GM12878 (cell line): ENCODE results near the gene SRPRB. TPM values are rescaled to one million over a fixed set of nuclear protein-coding genes. Genes with fewer than 3 reads are reported as not detected.

Source experiments
- ATAC-seq: fragments of 200-7000 bp; cut with Tn5 transposase; 3 replicates; pipeline ENCODE4 v1.9.1; 2020; ENCODE audit warnings: mild to moderate bottlenecking, moderate library complexity
- BruUV-seq: library from RNA; stranded (reverse); fragments of 400-500 nt; replicated peaks from 2 replicates; lab custom pipeline; 2021; lab: Mats Ljungman, UMichigan
- CTCF ChIA-PET: fragments of 300-600 bp; sonication (Branson Sonifier 250); formaldehyde crosslinking; extraction: SDS; loops from one replicate; lab custom pipeline; 2021; ENCODE audit warnings: inconsistent platforms; lab: Yijun Ruan, JAX
- POLR2A ChIA-PET: fragments of 350-600 bp; formaldehyde crosslinking; extraction: SDS; loops from one replicate; lab custom pipeline; 2021; ENCODE audit warnings: inconsistent platforms; lab: Charles Lee
- RAD21 ChIA-PET: fragments of 300-600 bp; sonication (Branson Sonifier 250); formaldehyde crosslinking; loops from one replicate; lab custom pipeline; 2023; ENCODE audit warnings: antibody characterized with exemption; ENCODE audit not compliant: unreplicated experiment; lab: Charles Lee
- SMC1A ChIA-PET: fragments of 300-600 bp; sonication (Branson Sonifier 250); formaldehyde crosslinking; loops from one replicate; lab custom pipeline; 2023; ENCODE audit not compliant: unreplicated experiment, uncharacterized antibody; lab: Charles Lee
- DNase-seq: peaks from one replicate; pipeline ENCODE4 v3.0.0-alpha.2; 2011; ENCODE audit warnings: low read depth, low spot score
- FAIRE-seq: peaks from 3 replicates; lab custom pipeline; 2011; peaks lifted over from hg19 to GRCh38; lab: Jason Lieb, UNC
- H2AFZ ChIP-seq: 2 replicates; pipeline ENCODE4 v1.6.0; 2011; ENCODE audit warnings: low read depth, low read length, control low read depth; ENCODE audit not compliant: control insufficient read depth
- H3K27ac ChIP-seq: 2 replicates; pipeline ENCODE4 v1.5.1; 2011; ENCODE audit warnings: control low read depth; ENCODE audit not compliant: control insufficient read depth, insufficient read depth
- H3K27me3 ChIP-seq, 2 experiments: replicated peaks in 1 of 2; 2 replicates each; pipeline versions ENCODE4 v1.6.0 to v1.6.1; 2011; ENCODE audit warnings: low read length in 1 of 2; ENCODE audit not compliant: control insufficient read depth in 2 of 2, insufficient read depth in 2 of 2
- H3K36me3 ChIP-seq, 2 experiments: 2 replicates each; pipeline ENCODE4 v1.5.1; 2011; ENCODE audit warnings: low read length in 1 of 2; ENCODE audit not compliant: control insufficient read depth in 2 of 2, insufficient read depth in 2 of 2
- H3K4me1 ChIP-seq: 2 replicates; pipeline ENCODE4 v1.6.1; 2011; ENCODE audit warnings: mild to moderate bottlenecking, low read length, moderate library complexity, mixed read lengths; ENCODE audit not compliant: control insufficient read depth, insufficient read depth
- H3K4me2 ChIP-seq: 2 replicates; pipeline ENCODE4 v1.6.0; 2011; ENCODE audit warnings: control low read depth; ENCODE audit not compliant: control insufficient read depth, insufficient read depth
- H3K4me3 ChIP-seq: fragments of 200-600 bp; sonication (generic); 2 replicates; pipeline ENCODE4 v1.5.1; 2016
- H3K79me2 ChIP-seq: 2 replicates; pipeline ENCODE4 v1.6.0; 2011; ENCODE audit warnings: low read length; ENCODE audit not compliant: control insufficient read depth, insufficient read depth
- H3K9ac ChIP-seq: 2 replicates; pipeline ENCODE4 v1.8.0; 2011; ENCODE audit warnings: low read length, control low read depth, mixed read lengths; ENCODE audit not compliant: control insufficient read depth, insufficient read depth
- H3K9me3 ChIP-seq: replicated peaks from 3 replicates; pipeline ENCODE4 v1.5.1; 2011; ENCODE audit warnings: mild to moderate bottlenecking, low read length; ENCODE audit not compliant: control insufficient read depth, insufficient read depth
- H4K20me1 ChIP-seq: 2 replicates; pipeline ENCODE4 v1.6.0; 2011; ENCODE audit not compliant: control insufficient read depth, insufficient read depth
- CHD2 ChIP-seq: IDR thresholded peaks from 2 replicates; pipeline ENCODE4 v1.6.1; 2011; ENCODE audit warnings: low read depth, low read length, improper control_type of control experiment, borderline replicate concordance
- EP300 ChIP-seq, 2 experiments: fragments of 150-350 bp in 1 of 2; IDR thresholded peaks; 2 replicates each; pipeline ENCODE4 v1.6.1; 2011 to 2012; ENCODE audit warnings: low read depth in 2 of 2, low read length in 2 of 2, borderline replicate concordance in 1 of 2, improper control_type of control experiment in 1 of 2, inconsistent platforms in 1 of 2; ENCODE audit not compliant: control insufficient read depth in 1 of 2
- ESRRA ChIP-seq: IDR thresholded peaks from 2 replicates; pipeline ENCODE4 v1.6.1; 2012; ENCODE audit warnings: mild to moderate bottlenecking, low read length, improper control_type of control experiment
- HCFC1 ChIP-seq: fragments of 150-350 bp; IDR thresholded peaks from 2 replicates; pipeline ENCODE4 v1.6.1; 2014; ENCODE audit warnings: low read length
- IRF3 ChIP-seq: fragments of 450-650 bp; IDR thresholded peaks from 2 replicates; pipeline ENCODE4 v1.6.1; 2014; ENCODE audit warnings: mild to moderate bottlenecking
- JUNB ChIP-seq: IDR thresholded peaks from 2 replicates; pipeline ENCODE4 v1.6.1; 2016; ENCODE audit warnings: antibody characterized with exemption, mild to moderate bottlenecking
- JUND ChIP-seq: IDR thresholded peaks from 2 replicates; pipeline ENCODE4 v1.6.1; 2012; ENCODE audit warnings: low read depth, mild to moderate bottlenecking, low read length, improper control_type of control experiment, moderate library complexity
- NKRF ChIP-seq: fragments of 450-650 bp; conservative IDR thresholded peaks from 2 replicates; pipeline ENCODE4 v1.6.1; 2017; ENCODE audit warnings: mild to moderate bottlenecking, moderate library complexity
- PAX8 ChIP-seq: fragments of 450-650 bp; IDR thresholded peaks from 2 replicates; pipeline ENCODE4 v1.6.1; 2017; ENCODE audit warnings: mild to moderate bottlenecking, moderate library complexity
- PML ChIP-seq: IDR thresholded peaks from 2 replicates; pipeline ENCODE4 v1.6.1; 2012; ENCODE audit warnings: low read length, inconsistent platforms
- SKIL ChIP-seq: fragments of 450-650 bp; IDR thresholded peaks from 2 replicates; pipeline ENCODE4 v1.6.1; 2017; ENCODE audit warnings: mild to moderate bottlenecking, low read depth, inconsistent platforms; ENCODE audit not compliant: poor library complexity, severe bottlenecking
- SPI1 ChIP-seq: IDR thresholded peaks from 2 replicates; pipeline ENCODE4 v1.6.1; 2011; ENCODE audit warnings: low read depth, mild to moderate bottlenecking, low read length, moderate library complexity, borderline replicate concordance; ENCODE audit not compliant: insufficient read depth
- SRF ChIP-seq, 2 experiments: IDR thresholded peaks; 2 replicates each; pipeline ENCODE4 v1.6.1; 2011; ENCODE audit warnings: low read depth in 2 of 2, low read length in 2 of 2, mild to moderate bottlenecking in 1 of 2, moderate library complexity in 1 of 2
- STAT1 ChIP-seq: fragments of 450-650 bp; conservative IDR thresholded peaks from 2 replicates; pipeline ENCODE4 v1.6.1; 2014; ENCODE audit warnings: antibody characterized with exemption, mild to moderate bottlenecking
- TCF7 ChIP-seq: IDR thresholded peaks from 2 replicates; pipeline ENCODE4 v1.6.1; 2014; ENCODE audit warnings: antibody characterized with exemption, borderline replicate concordance
- ZNF24 ChIP-seq: fragments of 450-650 bp; IDR thresholded peaks from 2 replicates; pipeline ENCODE4 v1.6.1; 2017; ENCODE audit warnings: antibody characterized with exemption, mild to moderate bottlenecking
- ZNF622 ChIP-seq: fragments of 450-650 bp; IDR thresholded peaks from 2 replicates; pipeline ENCODE4 v1.6.1; 2017; ENCODE audit warnings: mild to moderate bottlenecking, inconsistent platforms
- WGBS: methylation state at CpG from one replicate; pipeline ENCODE4 v1.1.6; 2016; ENCODE audit warnings: low lambda C conversion rate; ENCODE audit not compliant: insufficient replicate concordance, insufficient coverage; ENCODE audit errors: missing lambda C conversion rate; 5-methylcytosine and 5-hydroxymethylcytosine counted together
- in situ Hi-C: fragments of 300-500 bp; cut with MboI; formaldehyde crosslinking; loops from 9 replicates; pipeline ENCODE4 v1.14.3; 2018; ENCODE audit warnings: mixed read lengths
- intact Hi-C: fragments of 100-400 bp; cut with micrococcal nuclease; formaldehyde crosslinking; loops from one replicate; pipeline ENCODE4 v1.14.2; 2022; ENCODE audit not compliant: unreplicated experiment
- polyA plus RNA-seq, 11 experiments: library from polyadenylated mRNA; depleted of rRNA in 4 of 11; unstranded in 6 of 11; stranded (reverse) in 5 of 11; fragments of >200 nt; fragmentation: Nextera tagmentation in 4 of 11; fragmentation: Illumina TruSeq in 1 of 11; extraction: Ambion mirVana in 4 of 11; extraction: Trizol in 1 of 11; gene quantifications; 1 replicate in 1 of 11; 2 replicates in 10 of 11; pipeline versions ENCODE4 v1.2.1 to v1.2.3, GENCODE V29; 2011 to 2016; ENCODE audit warnings: inconsistent platforms in 2 of 11, missing spikeins in 2 of 11, low read depth in 1 of 11
- total RNA-seq, 4 experiments: library from RNA; depleted of rRNA in 3 of 4; stranded (reverse); fragments of >200 nt in 3 of 4; fragmentation: Illumina TruSeq in 1 of 4; extraction: Trizol in 1 of 4; gene quantifications; 2 replicates each; pipeline versions ENCODE4 v1.2.1 to v1.2.3, GENCODE V29; 2013 to 2021

Gene SRPRB
- total and polyA plus RNA-seq, 10 of the 15 experiments (the other 5 are each of a cell fraction or from before 2014, with no cell fraction given), result 30.6 to 107 (median 46.6) TPM

- ChIA-PET CTCF (no interaction called here), SMC1A (interaction anchor here (0.6 kb wide), 1 partner anchor 49 kb away, joined by 3 read pairs; no protein-coding TSS in a partner anchor), RAD21 (no interaction called here), POLR2A (no interaction called here)
- H3K9ac ChIP-seq, result no peak overlapping the region
- no peak overlapping the region for H3K4me2 ChIP-seq
- H3K79me2 ChIP-seq, result no peaks in the 10 kb centered on the region
- no peak overlapping the region for H3K27ac ChIP-seq
- WGBS, result 37% methylated on average over 9 of the region's 9 CpGs
- FAIRE-seq (no peak), DNase-seq (no peak), ATAC-seq (no peak)
- in situ Hi-C loops (no loop called here), intact Hi-C loops (no loop called here)
- no peak overlapping the region for H3K4me3 ChIP-seq
- no TSS peak for BruUV-seq
- peaks cover 2 to 6% of the 10 kb centered on the region in 2 experiments; a peak in 3 of 4 replicates for H3K27me3 ChIP-seq
- H3K4me1 ChIP-seq, result no peaks in the 10 kb centered on the region
- no peaks in the 10 kb centered on the region for H3K9me3 ChIP-seq
- H2AFZ ChIP-seq, result no peak overlapping the region
- no peaks in the 10 kb centered on the region for H3K36me3 ChIP-seq
- H4K20me1 ChIP-seq, result no peaks in the 10 kb centered on the region
- TF ChIP-seq PAX8 (no peak), TCF7 (no peak), PML (no peak), SPI1 (no peak), CHD2 (no peak), ESRRA (no peak), IRF3 (no peak), STAT1 (no peak), JUND (no peak), ZNF24 (no peak), JUNB (no peak), HCFC1 (no peak), NKRF (no peak), SRF (IDR thresholded peaks at IDR 0.05; ENCODE audit: low read depth in 2 of 2, low read length in 2 of 2) (no peak), EP300 (IDR thresholded peaks at IDR 0.05; ENCODE audit: borderline replicate concordance in 1 of 2, control insufficient read depth in 1 of 2, low read depth in 2 of 2, low read length in 2 of 2) (no peak), ZNF622 (no peak), SKIL (no peak)
These were observed 46.5 kb upstream of the SRPRB start for GRCh38 chr3:133758964-133759739.
